Medulla oblongata (tissue), 1 donor: ENCODE measurements around the gene KMT2B.

Experiments
- DNase-seq: peaks from one replicate; pipeline ENCODE4 v3.0.0-alpha.2; 2015; ENCODE audit errors: extremely low spot score

KMT2B gene

GRCh38 chr19:35741203-35741515 is 23.4 kb downstream of the KMT2B start:
- DNase-seq, result no peak

- DNase-seq, result peak; percentile 77
Measured at GRCh38 chr19:35742121-35742724, 24.4 kb downstream of the KMT2B start, which contains the start of gene IGFLR1. IGFLR1 (minus strand) TSS chr19:35742452; CDS start chr19:35741180, 1,272 bp downstream.

- DNase-seq, result no peak
Measured at GRCh38 chr19:35743640-35744429, 26.0 kb downstream of the KMT2B start.

GRCh38 chr19:35744430-35745327 is 26.9 kb downstream of the KMT2B start:
- DNase-seq, result peak; percentile 98

GRCh38 chr19:35745328-35746086 is 27.7 kb downstream of the KMT2B start, which contains the start of the genes PSENEN and U2AF1L4:
PSENEN (plus strand) TSS chr19:35745651; CDS start chr19:35745931, 280 bp downstream.
U2AF1L4 (minus strand) TSS chr19:35745418; CDS start chr19:35745391, 27 bp downstream.
- peak; percentile 100 for DNase-seq

- no peak for DNase-seq
Measured at GRCh38 chr19:35746087-35746462, 28.3 kb downstream of the KMT2B start.

- no peak for DNase-seq
Measured at GRCh38 chr19:35746531-35746930, 28.7 kb downstream of the KMT2B start.

- peak; percentile 100 for DNase-seq
Measured at GRCh38 chr19:35748106-35749020, 30.6 kb downstream of the KMT2B start, which contains the start of gene LIN37. LIN37 (plus strand) TSS chr19:35748576; CDS start chr19:35748725, 149 bp downstream.

GRCh38 chr19:35750167-35750566 is 32.4 kb downstream of the KMT2B start:
- no peak for DNase-seq

- DNase-seq, result no peak
Measured at GRCh38 chr19:35751839-35752745, 34.3 kb downstream of the KMT2B start.

- no peak for DNase-seq
Measured at GRCh38 chr19:35752746-35753350, 35.0 kb downstream of the KMT2B start.

- DNase-seq, result no peak
Measured at GRCh38 chr19:35753634-35754369, 36.0 kb downstream of the KMT2B start.

GRCh38 chr19:35754370-35755130 is 36.7 kb downstream of the KMT2B start:
- no peak for DNase-seq

GRCh38 chr19:35755131-35755549 is 37.3 kb downstream of the KMT2B start:
- no peak for DNase-seq

- DNase-seq, result no peak
Measured at GRCh38 chr19:35755550-35756376, 38.0 kb downstream of the KMT2B start.
